HG03565 (cell line): ENCODE results near the gene LGI4.
A peak's percentile ranks its signal among the peaks of the same experiment; 100 is the strongest.
"Not testable (repeated sequence)": the region's sequence is repeated elsewhere in the genome, so short reads cannot be mapped to it uniquely, and the experiment has no call there.

Source experiments
- ATAC-seq: cut with Tn5 transposase; IDR thresholded peaks from one replicate; pipeline ENCODE4 v1.9.1; 2021; ENCODE audit warnings: mild to moderate bottlenecking, moderate library complexity; ENCODE audit not compliant: unreplicated experiment

Gene LGI4

GRCh38 chr19:35142606-35143230 is 7.9 kb upstream of the LGI4 start:
- ATAC-seq: no peak

DNA sequence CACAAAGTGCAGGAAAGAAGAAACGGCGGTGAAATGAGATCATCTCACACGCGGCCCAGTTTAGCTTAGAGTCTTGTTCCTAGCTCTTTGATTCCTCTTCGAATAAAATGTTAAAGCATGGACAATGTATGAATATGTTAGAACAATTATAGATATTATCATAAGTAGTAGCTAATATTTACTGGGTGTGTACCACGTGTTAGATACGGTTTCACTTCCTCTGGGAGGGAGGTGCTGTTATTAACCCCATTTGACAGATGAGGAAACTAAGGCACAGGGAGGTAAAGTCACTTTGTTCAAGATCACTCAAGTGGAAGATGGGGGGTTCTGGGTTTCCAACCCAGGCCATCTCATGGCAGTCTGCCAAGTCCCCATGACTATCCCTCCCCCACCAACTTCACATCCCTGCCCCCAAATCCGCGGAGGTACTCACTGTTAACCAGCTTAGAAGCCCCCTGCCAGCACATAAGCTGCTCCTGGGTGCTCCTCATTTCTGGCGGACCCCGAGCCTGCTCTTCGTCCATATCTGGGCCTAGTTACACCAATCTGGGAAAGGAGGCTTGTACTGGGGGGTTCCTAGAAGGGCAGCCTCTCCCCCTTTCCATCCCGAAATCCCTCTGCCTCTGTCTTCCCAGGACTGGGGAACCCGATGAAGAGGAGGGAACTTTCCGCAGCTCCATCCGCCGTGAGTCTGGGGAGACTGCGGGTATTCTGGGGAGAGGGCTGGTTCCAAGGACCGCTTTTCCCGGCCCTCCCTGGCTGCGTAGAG is 7.2 kb upstream of the LGI4 start:
- ATAC-seq: no peak

- ATAC-seq: peak; percentile 47
Measured at GRCh38 chr19:35140962-35141836, 6.3 kb upstream of the LGI4 start.

GRCh38 chr19:35140207-35140961 is 5.5 kb upstream of the LGI4 start:
- ATAC-seq: no peak

DNA sequence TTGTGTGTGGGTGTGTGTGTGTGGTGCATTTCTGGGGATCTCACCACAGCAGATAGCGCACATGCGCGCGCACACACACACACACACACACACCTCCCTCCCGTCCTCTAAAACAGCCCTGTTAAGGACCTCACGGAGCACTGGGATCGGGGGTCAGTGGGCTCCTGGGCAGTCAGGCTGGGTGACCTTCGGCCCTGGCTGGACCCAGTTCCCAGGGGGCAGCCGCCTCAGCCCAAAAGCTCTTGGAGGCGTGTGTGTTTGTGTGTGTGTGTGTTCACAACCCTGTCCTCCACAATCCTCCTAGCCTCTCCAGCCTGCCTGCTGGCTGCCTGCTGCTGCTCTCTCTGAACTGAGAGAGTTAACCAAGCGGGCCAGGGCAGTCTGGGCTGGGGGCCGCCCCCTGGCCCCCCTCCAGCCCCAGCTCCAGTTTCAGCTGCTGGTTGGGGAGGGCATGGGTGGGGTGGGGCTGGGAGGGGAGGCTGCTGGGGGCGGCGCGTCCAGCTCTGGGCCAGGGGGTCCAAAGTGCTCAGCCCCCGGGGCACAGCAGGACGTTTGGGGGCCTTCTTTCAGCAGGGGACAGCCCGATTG is 3.5 kb upstream of the LGI4 start, which contains the start of gene FXYD1:
Gene FXYD1, plus strand, starts transcription at position 520 of the 588 bp plus-strand sequence. CDS start 1,256 bp downstream, outside the sequence.
- ATAC-seq: no peak

GRCh38 chr19:35136977-35137702 is 2.3 kb upstream of the LGI4 start:
- ATAC-seq: no peak

- no peak for ATAC-seq
Measured at GRCh38 chr19:35136231-35136630, 1.4 kb upstream of the LGI4 start.

DNA sequence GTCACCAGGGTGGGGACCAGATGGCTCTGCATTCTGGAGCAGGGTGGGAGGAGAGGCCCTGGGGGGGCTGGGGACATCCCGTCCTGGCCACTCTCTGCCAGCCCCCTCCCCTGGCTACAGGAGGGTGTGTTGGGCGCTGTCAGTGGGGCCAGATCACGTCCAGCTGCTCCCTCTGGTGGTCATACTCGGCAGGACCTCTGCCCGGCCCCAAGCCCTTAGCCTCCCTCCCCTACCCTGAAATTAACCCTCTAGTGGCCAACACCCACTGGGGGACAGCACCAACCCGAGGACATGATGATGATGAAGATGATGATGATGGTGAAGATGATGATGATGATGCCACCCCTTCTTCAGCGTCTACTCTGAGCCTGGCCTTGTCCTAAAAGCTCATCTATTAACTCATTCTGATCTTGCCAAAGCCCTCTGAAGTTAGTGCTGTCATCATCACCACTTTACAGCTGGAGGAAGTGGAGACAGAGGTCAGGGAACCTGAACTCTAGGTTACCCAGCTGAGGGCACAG is 590 bp upstream of the LGI4 start:
- ATAC-seq: no peak

DNA sequence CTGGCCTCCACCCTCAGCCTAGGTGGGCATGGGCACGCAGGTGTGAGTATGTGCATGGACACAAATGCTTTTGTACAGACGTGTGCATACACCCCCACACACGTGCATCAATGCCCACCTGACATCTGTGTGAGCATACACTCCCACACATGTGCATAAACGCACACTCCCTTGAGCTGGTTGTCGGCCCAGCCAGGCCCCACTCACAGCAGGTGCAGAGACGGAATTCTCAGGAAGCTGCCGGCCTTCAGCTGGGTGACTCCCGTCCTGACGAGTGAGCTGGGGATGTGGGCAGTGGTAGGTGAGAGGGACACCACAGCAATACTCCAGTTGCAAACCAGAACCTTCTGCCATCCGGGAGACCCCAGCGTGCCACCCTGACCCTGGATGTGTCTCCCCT is 1.0 kb downstream of the LGI4 start:
- no peak for ATAC-seq

GRCh38 chr19:35132254-35132653 is 2.6 kb downstream of the LGI4 start:
- ATAC-seq: no peak

GRCh38 chr19:35130761-35131720 is 3.8 kb downstream of the LGI4 start:
- no peak for ATAC-seq

- ATAC-seq: not testable (repeated sequence)
Measured at GRCh38 chr19:35129724-35130274, 5.1 kb downstream of the LGI4 start.

DNA sequence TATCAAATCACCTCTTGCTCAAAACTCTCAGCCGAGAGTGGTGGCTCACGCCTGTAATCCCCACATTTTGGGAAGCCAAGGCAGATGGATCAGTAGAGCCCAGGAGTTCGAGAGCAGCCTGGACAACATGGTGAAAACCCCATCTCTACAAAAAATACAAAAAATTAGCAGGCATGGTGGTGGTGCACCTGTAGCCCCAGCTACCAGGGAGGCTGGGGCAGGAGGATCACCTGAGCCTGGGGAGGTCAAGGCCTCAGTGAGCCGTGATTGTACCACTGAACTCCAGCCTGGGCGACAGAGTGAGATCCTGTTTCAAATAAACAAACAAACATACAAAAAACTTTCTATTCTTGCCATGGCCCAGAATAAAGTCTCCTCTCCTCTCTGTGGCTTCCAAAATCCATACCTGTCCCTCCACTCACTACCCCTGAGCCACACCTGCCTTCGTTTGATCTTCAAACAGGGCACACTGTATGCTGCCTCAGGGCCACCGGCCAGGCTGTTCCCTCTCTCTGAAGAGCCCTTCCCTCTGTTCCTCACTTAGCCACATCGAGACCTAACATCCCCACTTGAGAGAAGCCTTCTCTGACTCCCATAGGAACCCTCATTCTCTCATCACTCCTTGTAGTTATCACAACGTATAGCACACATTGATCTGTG is 6.3 kb downstream of the LGI4 start:
- no peak for ATAC-seq

- ATAC-seq: no peak
Measured at GRCh38 chr19:35127871-35128270, 7.0 kb downstream of the LGI4 start.

DNA sequence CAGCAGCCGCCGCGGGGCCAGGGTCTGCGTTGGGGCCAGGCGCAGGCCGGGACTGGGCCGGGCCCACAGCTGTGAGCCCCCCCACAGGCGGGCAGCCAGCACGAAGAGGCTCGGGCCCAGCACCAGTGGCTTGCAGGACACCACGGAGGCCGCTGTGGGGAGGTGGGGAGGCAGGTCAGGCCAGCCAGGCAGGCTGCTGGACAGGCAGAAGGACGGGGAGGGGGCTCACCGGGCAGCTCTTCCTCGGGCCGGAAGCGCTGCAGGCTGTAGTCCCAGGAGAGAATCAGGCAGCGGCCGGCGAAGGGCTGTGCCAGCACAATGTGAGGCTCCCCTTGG is 8.3 kb downstream of the LGI4 start:
- no peak for ATAC-seq

DNA sequence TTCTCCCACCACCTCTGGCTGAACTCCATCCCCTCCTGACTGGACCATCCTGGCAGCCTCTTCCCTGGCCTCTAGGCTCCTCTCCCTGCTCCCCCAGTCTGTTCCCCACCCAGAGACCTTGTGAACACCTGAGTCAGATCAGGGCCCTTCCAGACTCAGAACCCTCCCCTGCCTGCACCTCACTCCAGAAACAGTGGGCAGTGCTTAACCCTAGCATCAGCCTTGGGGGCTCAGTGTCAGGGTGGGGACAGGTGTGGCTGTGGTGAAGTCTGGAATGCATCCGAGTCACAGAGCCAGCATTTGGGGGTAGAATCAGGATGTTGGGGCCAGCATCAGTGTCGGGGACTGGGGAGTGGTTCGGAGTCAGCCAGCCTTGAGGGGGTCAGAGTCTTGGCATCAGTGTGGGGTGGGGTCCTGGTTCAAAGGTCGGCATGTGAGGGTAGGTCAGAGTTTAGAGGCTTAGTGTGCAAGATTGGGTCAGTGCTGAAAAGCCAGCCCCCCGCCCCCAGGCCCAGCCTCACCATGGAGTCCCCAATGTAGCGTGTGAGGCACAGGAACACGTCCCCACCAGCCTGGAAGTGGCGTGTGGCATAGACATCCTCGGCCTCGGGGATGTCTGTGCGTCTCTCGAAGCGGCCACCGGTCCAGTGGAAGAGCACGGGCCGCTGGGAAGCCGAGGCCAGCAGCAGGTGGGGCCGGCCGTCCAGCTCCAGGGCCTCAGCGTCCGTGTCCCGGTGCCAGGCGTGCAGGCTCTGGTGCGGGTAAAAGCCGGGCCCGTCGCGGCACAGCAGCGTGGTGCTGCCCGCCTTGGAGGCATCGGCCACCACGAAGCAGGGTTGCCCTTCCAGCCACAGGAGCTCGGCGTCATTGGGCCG is 8.9 kb downstream of the LGI4 start:
- ATAC-seq: no peak

- ATAC-seq: no peak
Measured at GRCh38 chr19:35125270-35125717, 9.6 kb downstream of the LGI4 start.
